Measurements from ENCODE around the gene GDF10. TPM values are rescaled to one million over a fixed set of nuclear protein-coding genes. Genes with fewer than 3 reads are reported as not detected.

The GDF10 gene
- total RNA-seq (not detected), polyA plus RNA-seq (not detected)

GRCh38 chr10:47299611-47300428 is at the start of gene GDF10:
Gene GDF10, plus strand, starts transcription at chr10:47300197. Its CDS starts 455 bp downstream, at chr10:47300652.
- Histone ChIP-seq H3K27ac (ENCODE audit: insufficient read depth, low read length, poor library complexity, severe bottlenecking) (no peak within 1 kb of the TSS), H3K27me3 (ENCODE audit: control insufficient read depth, insufficient read depth, low read length) (no peaks in the 10 kb centered on the region), H3K4me3 (ENCODE audit: low read depth, low read length) (no peak within 1 kb of the TSS), H3K4me1 (ENCODE audit: control insufficient read depth, insufficient read depth, low read length, poor library complexity, severe bottlenecking) (peaks cover 4% of the 10 kb centered on the region), H3K9me3 (ENCODE audit: control insufficient read depth in 2 of 2, low read length in 2 of 2) (no peaks in the 10 kb centered on the region), H3K36me3 (ENCODE audit: control insufficient read depth, insufficient read depth, low read length) (no peaks in the 10 kb centered on the region)
- peak within 1 kb of the TSS in 3 of 4 donors; percentile 22 to 86 (median 40) for H3K4me3 Mint-ChIP-seq
- no peak within 1 kb of the TSS for H3K27ac Mint-ChIP-seq
- no peaks in the 10 kb centered on the region for H3K36me3 Mint-ChIP-seq
- H3K27me3 Mint-ChIP-seq = peaks cover 10% of the 10 kb centered on the region
- peaks cover 0 to 14% (median 1%) of the 10 kb centered on the region in 4 donors for H3K4me1 Mint-ChIP-seq
- DNase-seq (no peak), ATAC-seq (ENCODE audit: low read depth in 2 of 2) (no peak)
- no peaks in the 10 kb centered on the region for H3K9me3 Mint-ChIP-seq

- no peak overlapping the region for H3K4me3 ChIP-seq (ENCODE audit: low read depth, low read length)
- H3K4me3 Mint-ChIP-seq = no peak overlapping the region
- peaks cover 0 to under 1% (median 0%) of the 10 kb centered on the region in 7 donors for H3K9me3 Mint-ChIP-seq
- peaks cover 0 to 25% (median 6%) of the 10 kb centered on the region in 4 donors for H3K4me1 Mint-ChIP-seq
- H3K27ac Mint-ChIP-seq = peak overlapping the region in 1 of 3 donors; percentile 60
- H3K4me1 ChIP-seq (ENCODE audit: control insufficient read depth, insufficient read depth, low read length, poor library complexity, severe bottlenecking) = peaks cover 4% of the 10 kb centered on the region
- no peaks in the 10 kb centered on the region for H3K36me3 Mint-ChIP-seq
- H3K27ac ChIP-seq (ENCODE audit: insufficient read depth, low read length, poor library complexity, severe bottlenecking) = no peak overlapping the region
- H3K9me3 ChIP-seq (ENCODE audit: control insufficient read depth in 2 of 2, low read length in 2 of 2) = no peaks in the 10 kb centered on the region
- no peak for ATAC-seq (ENCODE audit: low read depth in 2 of 2)
- H3K27me3 ChIP-seq (ENCODE audit: control insufficient read depth, insufficient read depth, low read length) = no peaks in the 10 kb centered on the region
- no peaks in the 10 kb centered on the region for H3K36me3 ChIP-seq (ENCODE audit: control insufficient read depth, insufficient read depth, low read length)
- no peak for DNase-seq
- H3K27me3 Mint-ChIP-seq = peaks cover 4% of the 10 kb centered on the region
These were observed 47.8 kb upstream of the GDF10 start for GRCh38 chr10:47252093-47252780.

DNA sequence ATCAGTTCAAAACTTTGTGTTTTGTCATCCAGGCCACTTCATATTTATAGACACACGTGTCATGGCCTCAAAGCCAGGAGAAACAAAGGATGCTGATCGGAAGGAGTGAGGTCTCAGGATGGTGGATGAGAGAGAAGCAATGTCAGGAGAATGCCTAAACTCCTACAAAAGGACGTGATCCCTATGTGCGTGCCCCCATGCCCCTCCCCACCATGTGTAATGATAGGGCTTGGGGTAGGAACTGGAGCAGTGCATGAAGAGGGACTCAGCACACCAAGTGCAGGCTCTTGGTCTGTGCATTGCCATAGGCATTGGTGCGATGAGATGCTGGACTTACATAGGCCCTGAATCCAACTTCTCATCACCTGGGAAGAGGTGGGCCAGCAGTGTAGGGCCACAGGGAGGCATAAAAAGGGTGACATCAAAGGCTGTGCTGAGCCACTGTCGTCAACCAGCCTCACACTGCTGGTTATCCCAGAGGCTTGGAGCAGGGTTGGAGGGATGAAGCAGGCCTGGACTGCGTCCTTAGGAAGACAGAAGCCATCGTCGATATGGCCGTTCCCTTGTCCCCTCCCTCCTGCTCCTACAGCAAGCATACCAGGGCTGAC is 46.9 kb upstream of the GDF10 start:
- no peak overlapping the region for H3K27ac Mint-ChIP-seq
- ATAC-seq (ENCODE audit: low read depth in 2 of 2) (no peak), DNase-seq (no peak)
- H3K4me1 Mint-ChIP-seq = peaks cover 6 to 34% (median 12%) of the 10 kb centered on the region in 4 donors
- H3K27me3 Mint-ChIP-seq = peaks cover 4% of the 10 kb centered on the region
- H3K4me3 ChIP-seq (ENCODE audit: low read depth, low read length) = no peak overlapping the region
- no peaks in the 10 kb centered on the region for H3K27me3 ChIP-seq (ENCODE audit: control insufficient read depth, insufficient read depth, low read length)
- H3K36me3 Mint-ChIP-seq = no peaks in the 10 kb centered on the region
- H3K4me3 Mint-ChIP-seq = no peak overlapping the region
- peaks cover 6% of the 10 kb centered on the region for H3K4me1 ChIP-seq (ENCODE audit: control insufficient read depth, insufficient read depth, low read length, poor library complexity, severe bottlenecking)
- H3K27ac ChIP-seq (ENCODE audit: insufficient read depth, low read length, poor library complexity, severe bottlenecking) = no peak overlapping the region
- no peaks in the 10 kb centered on the region for H3K36me3 ChIP-seq (ENCODE audit: control insufficient read depth, insufficient read depth, low read length)
- H3K9me3 Mint-ChIP-seq = peaks cover 0 to 2% (median 0%) of the 10 kb centered on the region in 7 donors
- no peaks in the 10 kb centered on the region for H3K9me3 ChIP-seq (ENCODE audit: control insufficient read depth in 2 of 2, low read length in 2 of 2)

GRCh38 chr10:47253651-47254375 is 46.2 kb upstream of the GDF10 start:
- Mint-ChIP-seq H3K27me3 (peaks cover 4% of the 10 kb centered on the region), H3K27ac (no peak overlapping the region), H3K9me3 (peaks cover 0 to 2% (median 0%) of the 10 kb centered on the region in 7 donors), H3K4me3 (no peak overlapping the region), H3K4me1 (peaks cover 7 to 40% (median 12%) of the 10 kb centered on the region in 4 donors), H3K36me3 (no peaks in the 10 kb centered on the region)
- Histone ChIP-seq H3K4me3 (ENCODE audit: low read depth, low read length) (no peak overlapping the region), H3K9me3 (ENCODE audit: control insufficient read depth in 2 of 2, low read length in 2 of 2) (no peaks in the 10 kb centered on the region), H3K27me3 (ENCODE audit: control insufficient read depth, insufficient read depth, low read length) (no peaks in the 10 kb centered on the region), H3K36me3 (ENCODE audit: control insufficient read depth, insufficient read depth, low read length) (no peaks in the 10 kb centered on the region), H3K27ac (ENCODE audit: insufficient read depth, low read length, poor library complexity, severe bottlenecking) (no peak overlapping the region), H3K4me1 (ENCODE audit: control insufficient read depth, insufficient read depth, low read length, poor library complexity, severe bottlenecking) (peaks cover 6% of the 10 kb centered on the region)
- no peak for ATAC-seq (ENCODE audit: low read depth in 2 of 2)
- no peak for DNase-seq

DNA sequence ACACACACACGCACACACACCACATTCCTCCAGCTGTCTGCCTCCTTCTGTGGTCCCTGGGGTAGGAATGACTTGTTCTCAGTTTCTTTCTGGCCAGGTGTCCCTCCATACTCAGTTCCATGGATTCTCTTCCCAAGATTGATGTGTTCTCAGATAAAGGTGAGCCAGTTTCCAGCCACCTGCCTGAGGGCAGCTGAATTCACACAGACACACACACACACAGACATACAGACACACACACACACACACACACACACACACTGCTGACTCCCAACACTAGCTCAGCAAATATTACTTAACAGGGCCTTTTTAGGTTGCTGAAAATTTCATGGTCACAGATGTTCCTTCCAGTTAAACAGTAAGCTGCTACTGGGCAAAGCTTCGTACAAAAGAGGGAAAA is 45.4 kb upstream of the GDF10 start:
- Mint-ChIP-seq H3K27me3 (peaks cover under 1% of the 10 kb centered on the region), H3K4me3 (no peak overlapping the region), H3K27ac (peak overlapping the region in 1 of 3 donors; percentile 76), H3K4me1 (peaks cover 6 to 46% (median 10%) of the 10 kb centered on the region in 4 donors), H3K9me3 (peaks cover 0 to 2% (median 0%) of the 10 kb centered on the region in 7 donors), H3K36me3 (no peaks in the 10 kb centered on the region)
- DNase-seq = no peak
- peaks cover 6% of the 10 kb centered on the region for H3K4me1 ChIP-seq (ENCODE audit: control insufficient read depth, insufficient read depth, low read length, poor library complexity, severe bottlenecking)
- no peak for ATAC-seq (ENCODE audit: low read depth in 2 of 2)
- H3K27ac ChIP-seq (ENCODE audit: insufficient read depth, low read length, poor library complexity, severe bottlenecking) = no peak overlapping the region
- H3K36me3 ChIP-seq (ENCODE audit: control insufficient read depth, insufficient read depth, low read length) = no peaks in the 10 kb centered on the region
- H3K9me3 ChIP-seq (ENCODE audit: control insufficient read depth in 2 of 2, low read length in 2 of 2) = no peaks in the 10 kb centered on the region
- H3K27me3 ChIP-seq (ENCODE audit: control insufficient read depth, insufficient read depth, low read length) = no peaks in the 10 kb centered on the region
- H3K4me3 ChIP-seq (ENCODE audit: low read depth, low read length) = no peak overlapping the region

DNA sequence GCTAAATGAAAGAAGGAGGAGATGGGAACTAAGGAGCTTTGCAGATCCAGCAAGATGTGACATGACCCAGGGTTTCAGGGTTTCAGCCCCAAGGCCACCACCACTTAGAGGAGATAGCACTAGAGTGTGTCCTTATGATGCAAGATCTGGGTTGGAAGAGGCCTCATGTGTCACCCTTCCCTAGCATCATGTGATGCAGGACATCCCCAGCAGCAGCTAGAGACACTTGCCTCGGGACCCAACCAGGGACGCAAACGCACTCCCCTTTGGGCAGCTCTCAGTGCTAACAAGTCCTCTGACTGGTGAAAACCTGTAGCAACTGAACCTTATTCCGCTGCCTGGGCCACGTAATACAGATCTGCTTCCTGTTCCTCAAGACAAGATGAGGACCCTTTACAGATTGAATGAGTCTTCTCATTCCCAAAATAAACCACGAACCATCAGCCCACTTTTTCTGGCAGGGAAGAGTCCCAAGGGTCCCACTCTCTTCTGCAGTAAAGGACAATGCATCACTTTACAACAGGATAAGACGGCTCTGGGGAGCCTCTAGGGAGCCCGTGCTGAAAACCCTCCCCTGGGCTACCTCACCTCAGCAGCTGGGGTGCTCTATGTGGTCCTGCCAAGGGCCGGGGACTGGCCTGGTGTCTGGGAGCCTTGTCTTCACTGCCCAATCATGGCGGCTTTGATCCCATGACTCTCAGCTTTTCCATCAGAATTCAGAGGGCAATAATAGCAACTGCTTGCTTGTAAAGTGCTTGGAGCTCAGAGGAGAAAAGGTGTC is 44.8 kb upstream of the GDF10 start:
- peaks cover 9% of the 10 kb centered on the region for H3K4me1 ChIP-seq (ENCODE audit: control insufficient read depth, insufficient read depth, low read length, poor library complexity, severe bottlenecking)
- H3K4me3 ChIP-seq (ENCODE audit: low read depth, low read length) = no peak overlapping the region
- Mint-ChIP-seq H3K36me3 (no peaks in the 10 kb centered on the region), H3K9me3 (peaks cover 0 to 2% (median 0%) of the 10 kb centered on the region in 7 donors), H3K4me1 (peaks cover 7 to 52% (median 14%) of the 10 kb centered on the region in 4 donors), H3K27ac (peak overlapping the region in 1 of 3 donors; percentile 42), H3K4me3 (no peak overlapping the region), H3K27me3 (no peaks in the 10 kb centered on the region)
- no peaks in the 10 kb centered on the region for H3K9me3 ChIP-seq (ENCODE audit: control insufficient read depth in 2 of 2, low read length in 2 of 2)
- H3K36me3 ChIP-seq (ENCODE audit: control insufficient read depth, insufficient read depth, low read length) = no peaks in the 10 kb centered on the region
- DNase-seq (no peak), ATAC-seq (ENCODE audit: low read depth in 2 of 2) (peak in 1 of 2 donors; percentile 3)
- H3K27me3 ChIP-seq (ENCODE audit: control insufficient read depth, insufficient read depth, low read length) = no peaks in the 10 kb centered on the region
- H3K27ac ChIP-seq (ENCODE audit: insufficient read depth, low read length, poor library complexity, severe bottlenecking) = no peak overlapping the region

All from CD4-positive, CD25-positive, alpha-beta regulatory T cell (primary cell).